Activated CD8-positive, alpha-beta memory T cell treated with anti-CD3 and anti-CD28 coated beads, Interleukin-2, amount 50 U/mL, for 24 hours (primary cell): ENCODE measurements around the gene PLLP.
"Not testable (repeated sequence)": the region's sequence is repeated elsewhere in the genome, so short reads cannot be mapped to it uniquely, and the experiment has no call there.

Source experiments
- DNase-seq: peaks from one replicate; pipeline ENCODE4 v3.0.0-alpha.2; 2020; ENCODE audit errors: extremely low read depth

PLLP gene

DNA sequence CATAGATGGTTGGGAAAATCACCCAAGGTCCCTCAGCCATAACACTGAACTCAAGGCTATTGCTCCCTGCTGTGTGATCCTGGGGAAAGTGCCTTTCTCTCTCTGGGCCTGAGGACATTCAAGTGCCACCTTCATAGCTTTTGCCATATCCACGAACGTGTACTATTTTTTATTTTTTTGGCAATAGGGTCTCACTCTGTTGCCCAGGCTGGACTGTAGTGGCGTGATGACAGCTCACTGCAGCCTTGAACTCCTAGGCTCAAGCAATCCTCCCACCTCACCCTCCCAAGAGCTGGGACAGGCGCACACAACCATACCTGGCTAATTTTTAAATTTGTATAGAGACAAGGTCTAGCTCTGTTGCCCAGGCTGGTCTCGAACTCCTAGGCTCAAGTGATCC is 10.6 kb downstream of the PLLP start:
- no peak for DNase-seq

DNA sequence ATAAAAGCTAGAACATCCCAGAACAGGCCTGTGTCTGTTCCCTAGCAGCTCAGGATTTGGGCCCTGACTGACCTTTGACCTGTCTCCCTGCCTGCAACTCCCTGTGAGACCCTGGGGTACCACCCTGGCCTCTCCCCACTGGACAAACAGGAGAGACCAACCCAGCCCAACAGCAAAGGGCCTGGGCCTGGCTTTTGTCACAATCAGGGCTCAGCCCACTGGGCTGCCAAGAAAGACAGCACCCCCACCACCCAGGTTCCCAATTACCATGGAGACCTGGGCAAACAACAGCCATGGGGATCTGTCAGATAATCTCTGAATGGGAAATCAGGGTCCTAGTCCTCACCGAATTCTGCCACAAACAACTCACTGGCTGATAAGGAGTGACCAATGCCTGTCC is 11.1 kb downstream of the PLLP start:
- no peak for DNase-seq

DNA sequence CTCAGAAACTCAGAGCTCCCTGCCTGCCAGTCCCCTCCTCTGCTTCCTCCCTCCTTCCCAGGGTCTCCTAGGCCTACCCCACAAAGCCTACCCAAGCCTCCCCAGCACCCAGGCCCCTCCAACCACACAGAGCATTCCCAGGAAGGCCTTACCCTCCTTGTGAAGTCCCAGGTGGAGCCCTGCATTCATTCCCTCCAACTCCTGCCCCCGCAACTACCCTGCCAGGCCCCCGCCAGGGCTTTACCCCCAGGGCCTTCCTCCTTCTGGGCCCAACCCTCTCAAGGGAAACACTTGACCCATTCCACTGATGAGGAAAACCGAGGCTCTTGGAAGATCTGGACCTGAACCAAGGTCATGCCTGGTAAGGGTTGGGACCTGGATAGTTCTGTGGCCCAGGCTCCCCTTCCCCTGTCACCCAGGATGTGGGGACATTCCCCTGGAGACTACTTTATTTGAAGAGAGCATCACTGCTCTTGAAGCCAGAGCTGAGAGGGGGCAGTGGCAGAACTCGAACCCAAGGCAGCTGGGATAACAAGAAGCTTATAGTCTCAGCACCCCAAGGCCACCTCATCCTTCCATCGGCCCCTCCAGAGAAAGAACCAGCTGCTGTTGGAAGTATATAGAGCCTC is 12.5 kb downstream of the PLLP start:
- no peak for DNase-seq

DNA sequence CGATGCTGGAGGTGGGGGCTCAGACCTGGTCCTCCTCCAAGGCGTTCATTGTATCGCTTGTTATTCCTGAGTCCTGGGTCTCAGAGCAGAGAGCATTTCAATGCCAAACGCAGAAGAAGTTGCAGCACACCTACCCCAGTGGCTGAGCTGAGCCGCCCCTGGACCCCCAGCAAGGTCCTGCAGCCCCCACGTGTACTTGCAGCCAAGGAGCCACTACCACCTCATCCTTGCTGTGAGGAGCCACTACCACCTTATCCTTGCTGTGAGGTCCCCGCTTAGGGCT is 13.5 kb downstream of the PLLP start:
- DNase-seq: no peak

DNA sequence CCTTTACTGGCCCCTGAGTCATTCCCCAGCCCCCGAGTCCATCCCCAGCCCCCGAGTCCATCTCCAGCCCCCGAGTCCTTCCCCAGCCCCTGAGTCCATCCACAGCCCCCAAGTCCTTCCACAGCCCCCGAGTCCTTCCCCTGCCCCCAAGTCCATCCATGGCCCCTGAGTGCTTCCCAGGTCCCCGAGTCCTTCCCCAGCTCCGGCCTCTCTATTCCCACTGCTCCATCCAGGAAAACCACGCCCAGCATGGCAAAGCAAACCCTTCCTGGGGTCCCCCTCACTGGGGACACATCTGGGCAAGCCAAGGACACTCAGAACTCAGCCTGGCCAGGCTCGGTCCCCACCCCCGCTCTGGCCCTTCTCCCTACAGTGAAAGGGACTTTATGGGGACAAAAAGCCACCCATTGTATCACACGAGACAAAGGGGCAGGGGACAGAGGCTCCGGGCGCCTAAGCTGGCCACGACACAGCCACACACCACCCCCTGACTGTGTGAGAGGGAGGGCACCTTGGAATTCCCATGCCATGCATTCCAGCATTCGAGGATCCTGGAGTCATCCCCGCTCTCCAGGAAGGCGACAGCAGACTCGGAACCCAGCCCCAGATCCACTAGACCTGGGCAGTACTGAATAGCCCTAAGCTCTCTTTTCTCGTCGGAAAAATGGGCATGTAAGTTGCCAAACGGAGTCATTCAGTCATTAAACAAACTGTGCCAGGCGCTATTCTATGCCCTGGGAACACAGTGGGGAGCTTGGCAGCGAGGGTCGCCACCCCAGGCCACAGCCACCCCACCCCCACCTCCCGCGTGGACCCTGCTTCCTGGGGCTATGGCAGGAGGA is 14.0 kb downstream of the PLLP start:
- no peak for DNase-seq

- DNase-seq: no peak
These were observed 15.4 kb downstream of the PLLP start for GRCh38 chr16:57268804-57269800.

DNA sequence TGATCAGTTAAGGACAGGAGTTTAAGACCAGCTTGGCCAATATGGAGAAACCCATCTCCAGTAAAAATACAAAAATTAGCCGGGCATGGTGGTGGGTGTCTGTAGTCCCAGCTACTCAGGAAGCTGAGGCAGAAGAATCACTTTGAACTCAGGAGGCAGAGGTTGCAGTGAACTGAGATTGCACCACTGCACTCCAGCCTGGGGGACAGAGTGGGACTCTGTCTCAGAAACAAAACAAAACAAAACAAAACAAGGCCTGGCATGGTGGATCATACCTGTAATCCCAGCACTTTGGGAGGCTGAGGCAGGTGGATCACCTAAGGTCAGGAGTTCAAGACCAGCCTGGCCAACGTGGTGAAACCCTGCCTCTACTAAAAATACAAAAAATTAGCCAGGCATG is 17.1 kb downstream of the PLLP start:
- not testable (repeated sequence) for DNase-seq

DNA sequence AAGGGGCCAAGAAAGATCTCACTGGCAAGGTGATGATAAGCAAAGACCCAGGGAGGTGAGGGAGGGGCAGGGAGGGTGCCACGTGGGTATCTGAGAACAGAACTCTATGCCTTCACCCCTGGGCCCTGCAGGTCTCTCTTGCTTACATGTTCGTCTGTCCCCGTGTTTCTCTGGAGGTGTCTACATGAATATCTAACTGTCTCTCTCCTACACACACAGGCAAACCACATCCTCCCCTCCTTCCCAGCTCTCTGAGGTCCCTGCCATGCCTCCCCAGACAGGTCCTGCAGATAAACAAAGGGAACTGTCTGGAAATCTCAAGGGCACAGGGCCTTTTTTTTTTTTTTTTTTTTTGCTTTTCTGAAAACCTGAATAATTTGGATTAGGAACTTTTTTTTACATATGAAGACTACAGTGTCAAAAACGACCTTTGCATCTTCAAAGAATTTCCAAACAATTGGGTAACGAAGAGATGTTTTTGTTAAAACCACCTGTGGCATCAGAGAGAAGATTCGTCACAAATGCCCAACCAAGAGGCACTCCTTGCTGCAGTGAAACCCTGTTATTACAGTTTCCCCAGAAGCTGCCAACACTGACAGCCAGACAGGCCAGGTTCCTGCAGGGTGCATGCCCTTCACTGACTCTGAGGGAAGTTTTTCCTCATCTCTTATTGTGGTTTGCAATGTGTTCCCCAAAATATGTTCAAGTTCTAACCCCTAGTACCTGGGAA is 17.8 kb downstream of the PLLP start:
- no peak for DNase-seq

DNA sequence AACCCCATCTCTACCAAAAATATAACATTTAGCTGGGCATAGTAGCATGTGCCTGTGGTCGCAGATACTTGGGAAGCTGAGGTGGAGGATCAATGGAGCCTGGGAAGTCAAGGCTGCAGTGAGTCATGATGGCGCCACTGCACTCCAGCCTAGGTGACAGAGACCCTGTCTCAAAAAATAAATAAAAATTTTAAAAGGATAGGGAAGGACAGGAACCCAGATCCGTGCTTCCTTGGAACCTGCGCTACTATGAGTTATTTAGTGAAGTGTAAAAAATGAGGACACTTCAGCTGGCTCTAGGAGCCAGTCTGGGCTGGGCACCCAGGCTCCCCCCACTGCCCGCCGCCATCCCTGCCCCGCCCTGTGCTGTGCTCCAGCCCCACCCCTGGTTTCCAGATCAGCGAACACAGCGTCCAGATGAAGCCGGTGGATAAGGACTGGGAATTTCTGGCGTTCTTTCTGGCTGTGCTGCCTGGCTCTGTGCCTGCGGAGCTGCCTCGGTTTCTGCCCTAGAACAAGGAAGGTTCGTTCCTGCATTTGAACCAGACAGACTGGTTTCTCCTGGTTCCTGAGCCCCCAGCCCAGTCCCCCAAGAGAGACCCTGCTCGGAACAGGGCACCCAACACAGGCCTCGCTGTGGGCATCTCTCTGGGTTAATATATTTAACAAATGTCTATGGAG is 18.5 kb downstream of the PLLP start:
- DNase-seq: no peak

- DNase-seq: no peak
These were observed 19.5 kb downstream of the PLLP start for GRCh38 chr16:57264950-57265371.

DNA sequence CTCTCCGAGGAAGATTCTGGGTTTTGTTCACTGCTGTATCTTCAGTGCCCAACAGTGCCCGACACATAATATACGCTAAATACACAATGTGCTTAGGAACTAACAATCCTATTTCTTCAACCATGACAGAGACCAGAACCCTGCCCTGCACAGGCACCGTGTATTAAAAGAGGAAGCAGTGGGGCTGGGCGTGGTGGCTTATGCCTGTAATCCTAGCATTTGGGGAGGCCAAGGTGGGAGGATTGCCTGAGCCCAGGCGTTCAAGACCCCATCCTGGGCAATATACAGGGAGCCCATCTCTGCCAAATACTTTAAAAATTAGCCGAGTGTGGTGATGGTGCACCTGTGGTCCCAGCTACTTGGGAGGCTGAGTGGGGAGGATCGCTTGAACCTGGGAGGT is 20.1 kb downstream of the PLLP start:
- no peak for DNase-seq

GRCh38 chr16:57263541-57264351 is 20.7 kb downstream of the PLLP start:
- no peak for DNase-seq

DNA sequence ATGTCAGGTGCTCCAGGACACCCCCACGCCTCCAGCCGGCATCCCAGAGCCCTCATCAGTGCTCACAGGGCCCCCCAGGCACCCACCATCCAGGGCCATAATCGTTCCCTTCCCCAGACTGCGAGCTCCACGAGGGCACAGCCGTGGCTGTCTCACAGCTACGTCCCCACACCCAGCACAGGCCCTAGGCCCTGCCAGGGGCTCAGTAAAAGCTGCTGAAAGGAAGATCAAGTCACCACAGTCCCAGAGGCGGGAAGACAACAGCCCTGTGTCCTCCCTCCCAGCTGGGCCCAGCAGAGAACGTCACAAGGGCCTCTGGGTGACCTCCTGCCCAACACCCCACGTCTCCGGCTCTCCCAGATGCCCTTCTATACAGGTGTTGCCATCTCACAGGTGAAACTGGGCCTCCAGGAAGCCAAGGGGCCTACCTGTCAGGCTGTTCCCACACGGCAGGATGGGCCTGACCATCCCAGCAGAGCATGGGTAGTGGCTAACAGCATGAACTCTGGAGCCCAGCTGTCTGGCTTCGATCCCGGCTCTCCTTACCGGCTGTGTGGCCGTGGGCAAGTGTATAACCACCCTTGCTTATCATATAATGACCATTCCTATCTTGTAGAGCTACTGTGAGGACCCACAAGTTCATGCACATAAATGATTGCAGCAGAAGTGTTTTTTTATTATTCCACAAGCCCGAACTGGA is 21.5 kb downstream of the PLLP start:
- DNase-seq: no peak

DNA sequence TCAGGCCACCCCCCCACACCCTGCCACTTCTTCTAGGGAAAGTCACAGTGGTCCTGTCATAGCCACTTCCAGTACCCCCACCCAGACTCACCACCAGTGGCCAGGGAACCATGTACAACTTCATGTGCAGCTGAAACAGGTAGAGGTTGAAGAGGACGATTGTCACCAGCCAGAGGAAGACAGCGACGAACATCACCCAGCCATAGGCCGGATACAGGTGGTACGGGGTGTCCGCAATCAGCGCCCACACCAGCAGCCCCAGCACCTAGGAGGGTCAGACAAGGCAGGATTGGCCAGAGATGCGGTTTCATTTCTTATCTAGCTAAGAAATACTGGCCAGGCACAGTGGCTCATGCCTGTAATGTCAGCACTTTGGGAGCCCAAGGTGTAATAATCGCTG is 22.7 kb downstream of the PLLP start:
- no peak for DNase-seq

DNA sequence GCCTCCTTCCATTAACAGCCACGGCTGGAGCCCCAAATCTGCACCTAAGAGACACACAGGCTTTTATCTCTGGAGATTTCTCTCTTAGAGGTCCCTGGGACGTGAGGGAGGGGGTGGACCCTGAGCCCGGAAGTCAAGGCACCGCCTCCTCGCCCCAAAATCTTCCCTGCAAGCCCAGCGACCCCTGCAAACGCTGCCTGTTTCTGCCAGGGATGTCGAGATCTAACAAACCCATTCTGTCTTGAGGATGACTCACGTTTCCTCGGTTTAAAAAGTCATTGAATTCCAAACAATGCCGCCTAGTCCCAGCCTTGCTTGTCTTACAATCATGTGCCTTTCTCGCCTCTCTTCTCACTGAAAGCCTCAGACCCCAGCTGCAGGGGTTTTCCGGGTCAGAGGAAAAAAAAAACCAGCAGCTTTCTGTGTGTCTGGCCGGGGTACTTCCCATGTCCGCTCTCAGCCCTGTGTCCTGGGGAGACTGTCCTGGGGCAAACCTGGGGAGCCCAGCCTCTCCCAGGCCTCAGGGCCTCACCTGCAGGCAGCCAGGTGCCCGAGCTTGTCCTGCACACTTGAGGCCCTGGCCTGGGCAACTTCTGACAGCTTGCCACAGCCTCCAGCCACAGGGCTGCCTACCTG is 24.1 kb downstream of the PLLP start:
- DNase-seq: no peak

- no peak for DNase-seq
These were observed 25.5 kb downstream of the PLLP start for GRCh38 chr16:57258910-57259475.

DNA sequence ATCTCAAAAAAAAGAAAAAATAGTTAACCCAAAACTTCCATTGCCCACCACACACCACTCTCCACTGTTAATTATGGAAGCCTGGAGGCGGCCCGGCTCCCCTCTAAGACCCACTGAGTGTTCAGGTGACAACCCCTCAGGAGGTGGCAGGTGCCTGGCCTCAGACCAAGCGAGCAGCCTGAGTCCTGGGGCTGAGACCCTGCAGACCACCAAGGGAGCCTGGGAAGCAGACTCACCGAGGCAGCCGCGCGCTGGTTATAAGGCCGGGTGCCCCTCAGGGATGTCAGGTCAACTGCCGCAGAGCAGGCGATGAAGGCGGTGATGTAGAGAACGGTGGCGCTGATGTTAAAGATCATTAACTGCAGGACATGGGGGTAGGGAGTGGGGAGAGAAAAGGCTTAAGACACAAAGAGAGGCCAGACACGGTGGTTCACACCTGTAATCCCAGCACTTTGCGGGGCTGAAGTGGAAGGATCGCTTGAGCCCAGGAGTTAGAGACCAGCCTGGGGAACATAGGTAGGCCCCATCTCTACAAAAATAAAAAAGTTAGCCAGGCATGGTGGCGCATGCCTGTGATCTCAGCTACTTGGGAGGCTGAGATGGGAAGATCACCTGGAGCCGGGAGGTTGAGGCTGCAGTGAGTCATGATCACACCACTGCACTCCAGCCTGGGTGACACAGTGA is 26.1 kb downstream of the PLLP start:
- DNase-seq: no peak

- no peak for DNase-seq
These were observed 26.9 kb downstream of the PLLP start for GRCh38 chr16:57257455-57258070.
